ENCODE results near the gene TRIM62.
A peak's percentile ranks its signal among the peaks of the same experiment; 100 is the strongest.

The TRIM62 gene

GRCh38 chr1:33096363-33097005 lies 85.4 kb downstream of the TRIM62 start:
- DNase-seq = peak; percentile 56
